D721Med (cell line): ENCODE data around the gene NAV2.
"Not testable (repeated sequence)": the region's sequence is repeated elsewhere in the genome, so short reads cannot be mapped to it uniquely, and the experiment has no call there.

Experiments used
- DNase-seq: peaks from one replicate; pipeline ENCODE4 v3.0.0; 2011; ENCODE audit warnings: low spot score; ENCODE audit not compliant: insufficient read length
- FAIRE-seq: peaks from 2 replicates; lab custom pipeline; 2011; peaks lifted over from hg19 to GRCh38; lab: Jason Lieb, UNC
- TF ChIP-seq, protein P1 (sequence below): IDR thresholded peaks from 2 replicates; pipeline ENCODE4 v1.5.1; 2012; ENCODE audit warnings: mild to moderate bottlenecking, control low read depth; ENCODE audit not compliant: insufficient read depth; ENCODE audit errors: missing control alignments

Gene NAV2

DNA sequence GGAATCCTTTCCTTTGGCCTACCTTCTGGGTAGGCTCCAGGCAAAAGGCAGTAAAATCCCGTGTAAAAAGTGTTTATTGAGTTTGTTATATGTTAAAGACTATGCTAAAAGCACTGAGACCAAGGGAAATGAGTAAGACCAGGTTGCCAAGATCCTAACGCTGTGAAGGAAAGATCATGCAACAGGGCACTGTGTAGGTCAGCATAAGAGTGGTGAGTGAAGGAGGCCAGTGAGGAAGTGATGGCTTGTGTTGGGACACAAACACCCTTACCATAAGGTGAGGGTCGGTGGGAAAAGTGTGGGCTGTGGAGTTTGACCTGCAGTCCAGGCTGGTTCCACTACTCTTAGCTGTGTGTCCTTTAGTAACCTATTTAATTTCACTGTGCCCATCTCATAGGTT, 245.6 kb downstream of the NAV2 start:
- DNase-seq: no peak

GRCh38 chr11:19959210-19959609, 246.6 kb downstream of the NAV2 start:
- no peak for FAIRE-seq
- no peak for DNase-seq
- TF ChIP-seq, protein P1, sequence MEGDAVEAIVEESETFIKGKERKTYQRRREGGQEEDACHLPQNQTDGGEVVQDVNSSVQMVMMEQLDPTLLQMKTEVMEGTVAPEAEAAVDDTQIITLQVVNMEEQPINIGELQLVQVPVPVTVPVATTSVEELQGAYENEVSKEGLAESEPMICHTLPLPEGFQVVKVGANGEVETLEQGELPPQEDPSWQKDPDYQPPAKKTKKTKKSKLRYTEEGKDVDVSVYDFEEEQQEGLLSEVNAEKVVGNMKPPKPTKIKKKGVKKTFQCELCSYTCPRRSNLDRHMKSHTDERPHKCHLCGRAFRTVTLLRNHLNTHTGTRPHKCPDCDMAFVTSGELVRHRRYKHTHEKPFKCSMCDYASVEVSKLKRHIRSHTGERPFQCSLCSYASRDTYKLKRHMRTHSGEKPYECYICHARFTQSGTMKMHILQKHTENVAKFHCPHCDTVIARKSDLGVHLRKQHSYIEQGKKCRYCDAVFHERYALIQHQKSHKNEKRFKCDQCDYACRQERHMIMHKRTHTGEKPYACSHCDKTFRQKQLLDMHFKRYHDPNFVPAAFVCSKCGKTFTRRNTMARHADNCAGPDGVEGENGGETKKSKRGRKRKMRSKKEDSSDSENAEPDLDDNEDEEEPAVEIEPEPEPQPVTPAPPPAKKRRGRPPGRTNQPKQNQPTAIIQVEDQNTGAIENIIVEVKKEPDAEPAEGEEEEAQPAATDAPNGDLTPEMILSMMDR: no peak

More for the DNA sequence above, 245.6 kb downstream of the NAV2 start:
- TF ChIP-seq, protein P1: no peak
- FAIRE-seq: no peak

- TF ChIP-seq, protein P1: no peak
- FAIRE-seq (no peak), DNase-seq (no peak)
Observed at GRCh38 chr11:19959648-19960059, 247.0 kb downstream of the NAV2 start.

DNA sequence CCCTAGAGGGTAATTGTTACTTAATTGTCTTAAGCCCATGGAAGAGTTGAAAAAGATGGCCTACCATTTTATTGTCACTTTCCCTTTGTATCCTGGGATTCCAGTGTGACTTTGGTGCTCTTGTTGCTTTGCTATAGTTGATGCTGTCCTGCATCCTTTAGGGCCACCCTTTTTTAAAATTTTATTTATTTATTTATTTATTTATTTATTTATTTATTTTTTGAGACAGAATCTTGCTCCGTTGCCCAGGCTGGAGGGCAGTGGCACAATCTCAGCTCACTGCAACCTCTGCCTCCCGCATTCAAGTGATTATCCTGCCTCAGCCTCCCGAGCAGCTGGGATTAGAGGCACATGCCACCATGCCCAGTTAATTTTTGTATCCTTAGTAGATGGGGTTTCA, 247.8 kb downstream of the NAV2 start:
- not testable (repeated sequence) for DNase-seq, FAIRE-seq

DNA sequence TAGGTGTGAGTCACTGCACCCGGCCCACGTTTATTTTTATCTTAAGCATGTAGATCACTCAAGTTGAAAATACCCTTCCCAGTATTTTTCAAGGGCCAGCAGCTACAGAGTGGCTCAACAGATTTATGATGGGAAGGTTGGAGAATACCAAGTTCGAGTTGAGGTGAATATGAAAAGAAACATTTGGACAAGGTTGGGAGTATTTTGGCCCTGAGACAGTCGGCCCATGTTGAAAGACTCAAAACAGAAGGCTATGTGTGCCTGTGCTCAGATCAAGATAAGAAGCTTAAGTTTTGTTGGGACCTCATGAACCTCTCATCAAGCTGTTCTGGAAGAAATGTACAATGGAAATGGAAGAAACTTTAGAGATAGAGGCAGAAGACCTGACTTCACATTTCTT, 248.6 kb downstream of the NAV2 start:
- DNase-seq (no peak), FAIRE-seq (no peak)
- TF ChIP-seq, protein P1: no peak

- TF ChIP-seq, protein P1: no peak
- DNase-seq (no peak), FAIRE-seq (no peak)
Observed at GRCh38 chr11:19962053-19962800, 249.6 kb downstream of the NAV2 start.

GRCh38 chr11:19962801-19963175, 250.2 kb downstream of the NAV2 start:
- FAIRE-seq (no peak), DNase-seq (no peak)
- TF ChIP-seq, protein P1: no peak
